ENCODE data around the gene DNA2.

The DNA2 gene

DNA sequence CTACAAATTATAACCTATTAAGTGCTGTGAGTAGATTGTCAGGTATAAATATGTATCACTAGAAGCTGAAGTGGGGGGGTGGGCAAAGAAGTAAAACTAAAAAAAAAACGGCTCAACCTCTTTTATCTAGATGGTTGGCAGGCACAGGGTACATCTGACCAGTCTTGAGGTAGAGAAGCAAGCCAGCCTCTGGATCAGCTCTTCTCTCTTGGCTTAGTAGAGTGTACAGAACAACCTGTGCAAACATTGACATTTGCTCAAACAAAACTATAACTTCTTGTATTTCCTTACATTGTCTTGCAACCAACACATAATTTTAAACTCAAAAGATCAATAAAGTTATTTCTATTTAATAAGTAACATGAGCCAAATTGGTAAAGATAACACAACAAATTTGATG, 25.6 kb downstream of the DNA2 start:
- DNase-seq: no peak

DNA sequence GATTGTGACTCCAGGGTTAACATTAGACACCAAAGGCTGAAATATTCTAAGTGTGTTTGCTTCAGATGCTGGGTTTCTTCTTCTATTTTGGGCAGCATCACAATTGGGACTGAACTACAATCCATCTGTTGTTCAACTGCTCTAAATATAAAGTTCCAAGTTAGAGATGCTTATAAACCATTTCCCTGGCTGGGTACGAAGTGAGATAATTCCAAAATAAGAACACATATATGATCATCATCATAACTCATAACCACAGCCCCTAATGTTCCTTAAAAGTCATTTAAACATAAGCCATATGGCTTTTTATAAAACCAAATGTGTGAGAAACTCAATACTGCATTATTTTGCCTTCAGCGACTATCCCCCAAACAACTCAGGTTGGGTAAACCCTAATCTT, 28.8 kb downstream of the DNA2 start:
- no peak for DNase-seq

DNA sequence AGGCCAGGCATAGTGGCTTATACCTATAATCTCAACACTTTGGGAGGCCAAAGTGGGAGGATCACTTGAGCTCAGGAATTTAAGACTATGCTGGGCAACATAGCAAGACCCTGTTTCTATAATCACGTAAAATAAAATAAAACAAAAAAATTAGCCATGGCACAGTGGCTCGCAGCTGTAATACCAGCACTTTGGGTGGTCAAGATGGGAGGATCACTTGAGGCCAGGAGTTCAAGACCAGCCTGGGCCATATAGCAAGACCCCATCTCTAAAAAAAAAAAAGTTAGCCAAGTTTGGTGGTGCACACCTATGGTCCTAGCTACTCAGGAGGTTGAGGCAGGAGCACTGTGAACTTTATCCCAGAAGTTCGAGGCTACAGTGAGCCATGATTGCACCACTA, 30.9 kb downstream of the DNA2 start:
- no peak for DNase-seq

- peak; percentile 41 for DNase-seq
These were observed 36.0 kb downstream of the DNA2 start for GRCh38 chr10:68435803-68436202.

DNA sequence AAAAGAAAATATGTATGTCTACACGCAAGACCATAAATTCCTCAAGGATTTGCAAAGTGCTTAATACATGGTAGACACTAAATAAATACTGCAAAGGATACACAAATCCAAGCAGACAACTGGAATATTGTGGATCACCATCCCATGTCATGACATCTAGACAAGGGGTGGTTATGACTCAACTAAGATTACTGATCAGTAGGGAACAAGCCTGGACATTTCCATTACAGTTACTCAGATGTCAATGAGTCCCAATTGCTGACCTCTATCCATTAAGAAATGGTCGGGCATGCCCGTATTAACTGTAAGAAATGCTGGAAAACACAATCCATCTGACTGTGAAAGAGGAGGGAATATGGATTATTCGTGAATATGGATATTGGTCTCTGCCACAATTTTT, 37.1 kb downstream of the DNA2 start:
- DNase-seq: no peak

GRCh38 chr10:68428396-68429104, 43.2 kb downstream of the DNA2 start:
- DNase-seq: no peak

- no peak for DNase-seq
These were observed 47.2 kb downstream of the DNA2 start for GRCh38 chr10:68424454-68425014.

DNA sequence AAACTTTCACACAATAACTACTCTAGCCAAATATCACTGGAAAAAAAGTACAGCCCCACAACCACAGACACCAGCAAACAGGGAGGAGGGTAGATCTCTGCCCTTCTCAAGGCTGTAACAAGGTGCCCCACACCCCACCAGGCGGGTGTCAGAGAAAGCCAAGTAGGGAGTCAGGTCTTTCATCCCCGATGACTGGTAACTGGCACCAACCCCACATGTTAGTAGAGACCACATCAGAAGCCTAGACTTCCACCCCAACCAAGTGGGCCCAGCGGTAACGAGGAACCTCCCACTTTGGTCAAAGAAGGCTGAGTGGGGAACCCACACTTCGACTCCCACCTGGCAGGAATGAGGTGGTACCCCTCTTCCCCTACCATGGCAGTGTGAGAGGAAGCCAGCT, 48.3 kb downstream of the DNA2 start:
- no peak for DNase-seq

- no peak for DNase-seq
These were observed 52.4 kb downstream of the DNA2 start for GRCh38 chr10:68419376-68419775.

DNA sequence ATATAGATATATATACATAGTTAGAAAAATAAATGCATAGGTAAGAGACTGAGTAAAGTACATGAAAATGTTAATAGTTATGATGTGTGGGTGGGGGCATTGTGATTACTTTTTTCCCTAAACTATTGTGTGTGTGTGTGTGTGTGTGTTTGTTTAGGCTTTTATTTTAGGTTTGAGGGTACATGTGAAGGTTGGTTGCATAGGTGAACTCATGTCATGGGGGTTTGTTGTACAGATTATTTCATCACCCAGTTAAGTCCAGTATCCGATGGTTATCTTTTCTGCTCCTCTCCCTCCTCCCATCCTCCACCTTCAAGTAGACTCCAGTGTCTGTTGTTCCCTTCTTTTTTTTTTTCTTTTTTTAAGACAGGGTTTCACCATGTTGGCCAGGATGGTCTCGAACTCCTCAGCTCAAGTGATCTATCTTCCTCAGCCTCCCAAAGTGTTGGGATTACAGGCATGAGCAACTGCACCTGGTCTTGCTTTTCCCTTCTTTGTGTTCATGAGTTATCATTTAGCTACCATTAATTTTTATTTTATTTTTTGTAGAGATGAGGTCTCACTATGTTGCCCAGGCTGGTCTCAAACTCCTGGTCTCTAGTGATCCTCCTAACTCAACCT, 62.8 kb downstream of the DNA2 start:
- DNase-seq: no peak

DNA sequence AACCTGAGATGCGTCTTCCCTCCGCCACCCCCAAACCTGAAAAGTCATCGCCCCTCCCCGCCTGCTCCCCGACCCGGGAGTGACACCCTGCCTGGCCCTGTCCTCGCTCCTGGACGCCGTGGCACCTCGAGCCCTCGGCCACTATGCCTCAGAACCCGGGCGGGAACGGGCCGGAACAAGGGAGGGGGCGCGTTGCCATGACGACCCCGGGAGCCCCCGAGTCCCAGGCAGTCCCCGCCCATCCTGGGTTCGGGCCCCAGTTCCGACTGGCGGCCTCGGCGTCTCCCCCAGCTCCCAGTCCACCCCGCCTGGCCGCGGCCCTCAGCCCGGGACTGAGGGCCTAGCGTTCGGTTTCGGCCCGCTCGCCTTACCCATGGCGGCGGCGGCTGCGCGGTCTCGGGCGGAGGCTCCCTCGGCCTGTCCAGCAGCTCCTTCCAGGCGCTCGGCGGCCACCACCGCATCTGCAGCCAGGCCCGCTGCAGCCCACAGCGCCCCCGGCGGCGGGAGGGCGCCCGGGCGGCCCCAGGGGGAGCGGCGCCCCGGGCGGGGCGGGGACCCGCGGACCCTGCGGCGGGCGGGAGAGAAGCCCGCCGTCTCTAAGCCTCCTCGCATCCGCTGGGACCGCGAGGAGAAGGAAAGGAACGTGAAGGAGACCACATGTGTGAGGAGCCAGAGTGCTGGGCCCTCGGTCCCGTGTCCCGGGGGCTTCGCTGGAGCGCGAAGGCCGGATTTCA, 64.8 kb downstream of the DNA2 start, which contains the start of gene RUFY2:
Gene RUFY2 (minus strand): TSS at position 463 of the 734 bp plus-strand sequence. CDS start 88 bp downstream, at position 375.
- DNase-seq: peak; percentile 44

GRCh38 chr10:68406111-68406814, 65.5 kb downstream of the DNA2 start:
- DNase-seq: peak; percentile 46

GRCh38 chr10:68403701-68404100, 68.1 kb downstream of the DNA2 start:
- no peak for DNase-seq

DNA sequence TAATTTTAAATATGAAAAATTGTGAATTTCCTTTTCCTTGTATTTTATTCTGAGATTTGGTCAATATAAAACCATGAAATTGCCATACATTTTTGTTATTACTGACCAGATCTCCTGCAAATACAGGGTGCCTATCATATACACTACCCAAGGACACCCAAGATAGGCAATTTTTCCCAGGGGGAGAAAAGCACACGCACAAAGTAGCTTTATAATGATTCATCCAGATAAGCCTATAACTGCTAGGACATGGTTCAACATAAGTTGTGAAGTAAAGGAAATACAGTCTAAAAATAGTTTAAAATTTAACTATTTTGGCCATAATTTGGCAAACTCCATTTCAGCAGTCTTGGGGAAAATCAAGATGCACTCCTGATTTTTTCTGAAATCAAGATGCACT, 69.5 kb downstream of the DNA2 start:
- DNase-seq: no peak

DNA sequence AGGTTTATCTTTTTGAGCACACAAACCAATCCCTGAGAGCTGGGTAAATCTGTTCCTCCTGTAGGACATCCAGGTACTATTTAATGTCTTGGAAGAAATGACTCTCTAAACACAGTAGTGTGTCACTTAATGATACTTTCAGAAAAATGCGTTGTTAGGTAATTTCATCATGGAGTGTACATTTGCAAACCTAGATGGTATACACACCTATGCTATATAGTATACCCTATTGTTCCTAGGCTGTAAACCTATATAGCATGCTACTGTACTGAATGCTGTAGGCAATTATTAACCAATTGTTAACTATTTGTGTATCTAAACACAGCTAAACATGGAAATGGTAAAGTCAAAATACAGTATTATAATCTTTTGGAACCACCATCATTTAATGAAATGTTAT, 74.8 kb downstream of the DNA2 start:
- DNase-seq: no peak

- no peak for DNase-seq
These were observed 86.0 kb downstream of the DNA2 start for GRCh38 chr10:68385740-68386139.

DNA sequence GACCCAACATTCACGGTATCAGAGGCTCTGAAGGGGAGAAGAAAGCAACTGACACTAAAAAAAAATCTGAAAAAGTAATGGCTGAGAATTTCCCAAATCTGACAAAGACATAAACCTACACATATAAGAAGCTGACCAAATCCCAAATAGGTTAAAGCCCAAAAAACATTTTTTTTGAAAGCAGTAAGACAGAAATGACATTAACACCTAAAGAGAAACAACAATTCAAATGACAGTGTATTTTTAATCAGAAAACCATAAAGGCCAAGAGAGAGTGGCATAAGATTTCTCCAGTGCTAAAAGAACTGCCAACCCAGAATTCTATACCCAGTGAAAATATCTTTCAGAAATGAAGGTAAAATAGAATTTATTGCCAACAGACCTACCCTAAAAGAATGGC, 100.2 kb downstream of the DNA2 start:
- DNase-seq: no peak

GRCh38 chr10:68367121-68367520, 104.7 kb downstream of the DNA2 start:
- no peak for DNase-seq

GRCh38 chr10:68366600-68366999, 105.2 kb downstream of the DNA2 start:
- DNase-seq: no peak

- DNase-seq: no peak
These were observed 106.2 kb downstream of the DNA2 start for GRCh38 chr10:68365611-68366010.

DNA sequence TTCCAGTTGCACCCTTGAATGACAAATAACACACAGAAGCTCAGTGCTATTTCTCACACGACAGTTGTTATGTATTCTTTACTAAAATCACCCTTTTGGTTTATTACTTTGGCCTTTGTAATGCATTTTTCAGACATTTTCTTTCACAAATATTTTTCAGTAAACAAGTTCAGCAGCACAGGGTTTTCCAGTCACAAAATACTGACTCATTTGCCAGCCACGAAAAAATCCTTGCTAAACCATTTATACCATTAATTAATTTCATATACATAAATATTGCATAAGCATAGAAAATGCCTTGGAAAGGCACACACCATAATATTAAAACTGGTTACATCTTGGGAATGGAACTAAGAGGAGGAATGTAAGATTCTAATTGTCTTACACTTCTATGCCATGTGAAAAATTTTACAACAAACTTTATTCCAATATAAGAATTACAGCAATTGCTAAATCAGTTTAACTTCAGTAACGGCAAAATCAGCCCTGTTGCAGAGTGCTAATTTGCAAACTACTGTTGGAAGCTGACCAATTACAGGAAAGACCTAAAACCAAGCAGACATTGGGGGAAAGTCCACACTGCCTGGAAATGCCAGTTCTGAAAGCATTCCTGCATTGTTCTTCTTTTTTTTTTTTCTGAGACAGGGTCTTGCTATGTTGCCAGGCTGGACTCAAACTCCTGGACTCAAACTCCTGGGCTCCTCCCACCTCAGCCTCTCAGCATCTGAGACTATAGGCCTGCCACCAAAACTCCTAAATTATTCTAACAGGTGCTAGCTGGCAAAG, 107.5 kb downstream of the DNA2 start:
- DNase-seq: no peak
